ENCODE results near the gene FCGR3B.
"Not testable (repeated sequence)": the region's sequence is repeated elsewhere in the genome, so short reads cannot be mapped to it uniquely, and the experiment has no call there.

Gene FCGR3B

GRCh38 chr1:161671045-161672020 is 40.4 kb upstream of the FCGR3B start:
- H2AFZ ChIP-seq (ENCODE audit: low read depth); H4K20me1 ChIP-seq (ENCODE audit: insufficient read depth); H3K4me2 ChIP-seq; H3K4me3 ChIP-seq (IDR thresholded peaks at IDR 0.05; ENCODE audit: insufficient read depth, low read depth, low read length); H3K79me2 ChIP-seq (ENCODE audit: insufficient read depth, low read depth); H3K9ac ChIP-seq; H3K36me3 ChIP-seq (ENCODE audit: insufficient read depth); H3K27ac ChIP-seq; H3K4me1 ChIP-seq (ENCODE audit: low read depth, poor library complexity, severe bottlenecking); H3K27me3 ChIP-seq (ENCODE audit: insufficient read depth, low read depth): not testable (repeated sequence)

GRCh38 chr1:161664689-161665088 is 33.7 kb upstream of the FCGR3B start:
- H3K4me2 ChIP-seq; H3K27me3 ChIP-seq (ENCODE audit: insufficient read depth, low read depth); H3K9ac ChIP-seq; H3K27ac ChIP-seq; H2AFZ ChIP-seq (ENCODE audit: low read depth); H3K4me3 ChIP-seq (IDR thresholded peaks at IDR 0.05; ENCODE audit: insufficient read depth, low read depth, low read length); H4K20me1 ChIP-seq (ENCODE audit: insufficient read depth); H3K36me3 ChIP-seq (ENCODE audit: insufficient read depth); H3K79me2 ChIP-seq (ENCODE audit: insufficient read depth, low read depth); H3K4me1 ChIP-seq (ENCODE audit: low read depth, poor library complexity, severe bottlenecking): not testable (repeated sequence)

GRCh38 chr1:161663569-161663968 is 32.6 kb upstream of the FCGR3B start:
- H3K4me2 ChIP-seq; H3K27ac ChIP-seq; H3K36me3 ChIP-seq (ENCODE audit: insufficient read depth); H2AFZ ChIP-seq (ENCODE audit: low read depth); H3K27me3 ChIP-seq (ENCODE audit: insufficient read depth, low read depth); H3K4me3 ChIP-seq (IDR thresholded peaks at IDR 0.05; ENCODE audit: insufficient read depth, low read depth, low read length); H4K20me1 ChIP-seq (ENCODE audit: insufficient read depth); H3K9ac ChIP-seq; H3K79me2 ChIP-seq (ENCODE audit: insufficient read depth, low read depth); H3K4me1 ChIP-seq (ENCODE audit: low read depth, poor library complexity, severe bottlenecking): not testable (repeated sequence)

DNA sequence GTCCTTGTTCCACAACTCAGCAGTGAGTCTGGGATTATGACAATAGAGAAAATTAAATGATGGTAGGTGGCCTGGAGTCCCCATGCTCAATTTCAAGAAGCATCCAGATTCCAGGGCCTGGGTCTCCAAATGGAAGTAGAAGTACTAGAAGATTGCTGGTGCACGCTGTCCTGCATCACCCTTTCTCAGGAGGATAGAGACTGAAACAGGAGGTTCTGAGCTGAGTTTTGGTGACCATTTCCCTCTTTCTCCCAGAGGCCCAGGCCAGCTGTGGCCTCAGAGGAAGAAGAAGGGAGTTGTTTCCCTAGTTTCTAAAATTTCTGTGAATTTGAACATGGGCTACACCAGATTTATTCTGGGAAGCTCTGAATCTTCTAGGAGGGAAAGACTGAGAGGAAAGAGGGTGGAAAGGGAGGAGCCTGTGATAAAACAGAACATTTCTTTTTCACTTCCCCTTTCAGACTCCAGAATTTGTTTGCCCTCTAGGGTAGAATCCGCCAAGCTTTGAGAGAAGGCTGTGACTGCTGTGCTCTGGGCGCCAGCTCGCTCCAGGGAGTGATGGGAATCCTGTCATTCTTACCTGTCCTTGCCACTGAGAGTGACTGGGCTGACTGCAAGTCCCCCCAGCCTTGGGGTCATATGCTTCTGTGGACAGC is 31.8 kb upstream of the FCGR3B start, which contains the start of gene FCGR2B:
Gene FCGR2B (plus strand): TSS at position 460 of the 656 bp plus-strand sequence. CDS start 99 bp downstream, at position 559.
- not testable (repeated sequence) for H3K4me3 ChIP-seq (IDR thresholded peaks at IDR 0.05; ENCODE audit: insufficient read depth, low read depth, low read length); H3K9ac ChIP-seq; H3K36me3 ChIP-seq (ENCODE audit: insufficient read depth)

GRCh38 chr1:161661660-161662311 is 30.8 kb upstream of the FCGR3B start:
- H3K79me2 ChIP-seq (ENCODE audit: insufficient read depth, low read depth); H3K9ac ChIP-seq; H2AFZ ChIP-seq (ENCODE audit: low read depth); H3K36me3 ChIP-seq (ENCODE audit: insufficient read depth); H3K4me2 ChIP-seq; H4K20me1 ChIP-seq (ENCODE audit: insufficient read depth); H3K4me1 ChIP-seq (ENCODE audit: low read depth, poor library complexity, severe bottlenecking); H3K4me3 ChIP-seq (IDR thresholded peaks at IDR 0.05; ENCODE audit: insufficient read depth, low read depth, low read length); H3K27ac ChIP-seq; H3K27me3 ChIP-seq (ENCODE audit: insufficient read depth, low read depth): not testable (repeated sequence)

More for the DNA sequence above, 31.8 kb upstream of the FCGR3B start, which contains the start of gene FCGR2B:
- H3K4me2 ChIP-seq; H4K20me1 ChIP-seq (ENCODE audit: insufficient read depth); H3K27ac ChIP-seq; H3K27me3 ChIP-seq (ENCODE audit: insufficient read depth, low read depth); H2AFZ ChIP-seq (ENCODE audit: low read depth); H3K79me2 ChIP-seq (ENCODE audit: insufficient read depth, low read depth); H3K4me1 ChIP-seq (ENCODE audit: low read depth, poor library complexity, severe bottlenecking): not testable (repeated sequence)

DNA sequence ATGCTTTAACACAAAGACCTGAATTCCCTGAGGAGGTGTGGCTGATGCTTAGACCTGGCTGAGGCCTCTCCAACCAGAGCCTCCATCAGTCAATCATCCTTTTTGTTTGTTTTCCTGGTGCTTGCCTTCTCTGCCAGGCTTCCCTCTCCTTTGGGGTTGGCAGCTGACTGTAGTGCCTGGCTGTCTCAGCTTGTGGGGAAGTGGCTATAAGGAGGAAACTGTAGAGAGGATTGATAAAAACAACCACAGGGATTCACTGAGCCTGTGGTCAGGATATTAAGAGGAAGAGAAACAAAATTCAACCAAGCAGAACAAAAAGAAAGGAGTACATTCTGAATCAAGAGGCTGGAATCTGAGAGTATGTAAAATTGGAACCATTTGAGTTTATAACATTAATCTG is 27.5 kb upstream of the FCGR3B start:
- H4K20me1 ChIP-seq (ENCODE audit: insufficient read depth); H3K27ac ChIP-seq; H3K79me2 ChIP-seq (ENCODE audit: insufficient read depth, low read depth); H3K4me3 ChIP-seq (IDR thresholded peaks at IDR 0.05; ENCODE audit: insufficient read depth, low read depth, low read length); H3K27me3 ChIP-seq (ENCODE audit: insufficient read depth, low read depth); H3K4me2 ChIP-seq; H3K4me1 ChIP-seq (ENCODE audit: low read depth, poor library complexity, severe bottlenecking); H3K9ac ChIP-seq; H3K36me3 ChIP-seq (ENCODE audit: insufficient read depth); H2AFZ ChIP-seq (ENCODE audit: low read depth): not testable (repeated sequence)

DNA sequence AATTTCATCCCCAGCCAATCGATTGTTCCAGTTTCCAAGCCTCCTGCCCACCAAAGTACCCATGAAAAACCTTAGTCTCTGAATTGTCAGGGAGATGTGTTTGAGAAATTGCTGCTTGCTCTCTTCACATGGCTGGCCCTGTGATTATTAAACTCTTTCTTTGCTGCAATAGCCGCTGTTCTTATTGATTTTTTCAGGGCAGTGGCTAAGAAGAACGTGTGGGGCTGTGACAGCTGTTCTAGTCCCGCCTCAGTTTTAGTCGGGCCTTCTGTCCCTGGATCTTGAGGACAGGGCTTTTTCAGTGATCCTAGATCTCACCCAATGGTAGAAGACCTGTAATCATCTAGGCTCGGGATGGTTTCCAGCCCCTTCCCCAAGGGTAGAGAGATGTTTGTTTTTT is 23.0 kb upstream of the FCGR3B start:
- not testable (repeated sequence) for H3K27me3 ChIP-seq (ENCODE audit: insufficient read depth, low read depth); H3K27ac ChIP-seq; H3K9ac ChIP-seq; H3K4me2 ChIP-seq; H3K4me3 ChIP-seq (IDR thresholded peaks at IDR 0.05; ENCODE audit: insufficient read depth, low read depth, low read length); H3K4me1 ChIP-seq (ENCODE audit: low read depth, poor library complexity, severe bottlenecking); H3K79me2 ChIP-seq (ENCODE audit: insufficient read depth, low read depth); H3K36me3 ChIP-seq (ENCODE audit: insufficient read depth); H4K20me1 ChIP-seq (ENCODE audit: insufficient read depth); H2AFZ ChIP-seq (ENCODE audit: low read depth)

DNA sequence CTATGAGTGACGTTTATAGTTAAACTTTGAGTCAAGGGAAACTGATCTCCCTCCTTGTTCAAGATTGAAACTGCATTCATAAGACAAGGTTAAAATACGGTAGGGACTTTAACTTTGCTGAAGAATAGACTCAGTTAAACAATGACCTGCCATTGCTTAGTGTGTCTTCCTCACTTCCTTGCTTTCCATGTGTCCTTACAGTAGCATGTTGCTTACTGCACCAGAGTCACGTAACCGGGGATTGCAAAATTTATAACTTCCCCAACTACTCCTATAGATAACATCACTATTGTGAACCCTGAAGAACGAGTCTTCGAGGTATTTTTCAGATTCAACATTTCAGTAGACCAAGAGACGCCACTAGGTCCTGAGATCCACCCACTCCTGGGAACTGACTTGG is 22.6 kb upstream of the FCGR3B start:
- not testable (repeated sequence) for H2AFZ ChIP-seq (ENCODE audit: low read depth); H4K20me1 ChIP-seq (ENCODE audit: insufficient read depth); H3K9ac ChIP-seq; H3K27ac ChIP-seq; H3K4me3 ChIP-seq (IDR thresholded peaks at IDR 0.05; ENCODE audit: insufficient read depth, low read depth, low read length); H3K79me2 ChIP-seq (ENCODE audit: insufficient read depth, low read depth); H3K36me3 ChIP-seq (ENCODE audit: insufficient read depth); H3K4me1 ChIP-seq (ENCODE audit: low read depth, poor library complexity, severe bottlenecking); H3K4me2 ChIP-seq; H3K27me3 ChIP-seq (ENCODE audit: insufficient read depth, low read depth)
